Measurements from ENCODE around the gene CD300E.
"Not testable (repeated sequence)": the region's sequence is repeated elsewhere in the genome, so short reads cannot be mapped to it uniquely, and the experiment has no call there.

The CD300E gene

GRCh38 chr17:74635418-74635817 is 11.9 kb upstream of the CD300E start:
- no peak for DNase-seq (ENCODE audit: low spot score)

GRCh38 chr17:74633326-74633725 is 9.8 kb upstream of the CD300E start:
- DNase-seq (ENCODE audit: low spot score): no peak

- no peak for DNase-seq (ENCODE audit: low spot score)
These were observed 9.1 kb upstream of the CD300E start for GRCh38 chr17:74632617-74633016.

GRCh38 chr17:74631468-74632450 is 8.2 kb upstream of the CD300E start:
- no peak for DNase-seq (ENCODE audit: low spot score)

- not testable (repeated sequence) for DNase-seq (ENCODE audit: low spot score)
These were observed 6.7 kb upstream of the CD300E start for GRCh38 chr17:74630251-74630650.

- DNase-seq (ENCODE audit: low spot score): no peak
These were observed 2.1 kb upstream of the CD300E start for GRCh38 chr17:74625661-74626060.

- no peak for DNase-seq (ENCODE audit: low spot score)
These were observed 593 bp upstream of the CD300E start for GRCh38 chr17:74624131-74624530.

- no peak for DNase-seq (ENCODE audit: low spot score)
These were observed 4.4 kb downstream of the CD300E start for GRCh38 chr17:74619077-74619673.

- no peak for DNase-seq (ENCODE audit: low spot score)
These were observed 5.1 kb downstream of the CD300E start for GRCh38 chr17:74618451-74618850.

GRCh38 chr17:74616696-74617095 is 6.8 kb downstream of the CD300E start:
- no peak for DNase-seq (ENCODE audit: low spot score)

GRCh38 chr17:74612046-74612445 is 11.5 kb downstream of the CD300E start:
- DNase-seq (ENCODE audit: low spot score): no peak

GRCh38 chr17:74610108-74610507 is 13.4 kb downstream of the CD300E start:
- DNase-seq (ENCODE audit: low spot score): no peak

- DNase-seq (ENCODE audit: low spot score): no peak
These were observed 15.0 kb downstream of the CD300E start for GRCh38 chr17:74608511-74608910.

- DNase-seq (ENCODE audit: low spot score): no peak
These were observed 16.3 kb downstream of the CD300E start for GRCh38 chr17:74607221-74607620.

- no peak for DNase-seq (ENCODE audit: low spot score)
These were observed 17.5 kb downstream of the CD300E start for GRCh38 chr17:74606050-74606449.

GRCh38 chr17:74605361-74605760 is 18.2 kb downstream of the CD300E start:
- DNase-seq (ENCODE audit: low spot score): no peak

GRCh38 chr17:74604761-74605160 is 18.8 kb downstream of the CD300E start:
- no peak for DNase-seq (ENCODE audit: low spot score)

- no peak for DNase-seq (ENCODE audit: low spot score)
These were observed 19.3 kb downstream of the CD300E start for GRCh38 chr17:74604200-74604599.

GRCh38 chr17:74603746-74604145 is 19.8 kb downstream of the CD300E start:
- DNase-seq (ENCODE audit: low spot score): no peak

GRCh38 chr17:74603037-74603635 is 20.4 kb downstream of the CD300E start:
- DNase-seq (ENCODE audit: low spot score): no peak

- DNase-seq (ENCODE audit: low spot score): no peak
These were observed 21.5 kb downstream of the CD300E start for GRCh38 chr17:74601944-74602572.

- no peak for DNase-seq (ENCODE audit: low spot score)
These were observed 24.0 kb downstream of the CD300E start for GRCh38 chr17:74599448-74599939.
